ENCODE measurements around the gene TCF20.

- no peak for TF ChIP-seq CTCF (IDR thresholded peaks at IDR 0.05)
- no peak for TF ChIP-seq ZFX (IDR thresholded peaks at IDR 0.05; ENCODE audit: borderline replicate concordance)
Measured at GRCh38 chr22:42288791-42289190, 18.3 kb upstream of the TCF20 start.

Measured in 22Rv1 (cell line).